H1 (cell line): ENCODE results near the gene SMARCD2. TPM values are rescaled to one million over a fixed set of nuclear protein-coding genes. Genes with fewer than 3 reads are reported as not detected.

Experiments
- CTCF ChIA-PET: fragments of 300-600 bp; sonication (Branson Sonifier 250); formaldehyde crosslinking; loops from one replicate; lab custom pipeline; 2021; ENCODE audit not compliant: partially characterized antibody; lab: Charles Lee
- POLR2A ChIA-PET: fragments of 300-600 bp; sonication (Branson Sonifier 250); formaldehyde crosslinking; loops from one replicate; lab custom pipeline; 2021; ENCODE audit warnings: inconsistent platforms; ENCODE audit not compliant: partially characterized antibody; lab: Charles Lee
- DNase-seq, 2 experiments: peaks; one replicate each; pipeline versions ENCODE4 v3.0.0 to v3.0.0-alpha.2; 2010 to 2022; ENCODE audit warnings: low spot score in 2 of 2, low read depth in 1 of 2, mixed read lengths in 1 of 2
- FAIRE-seq: peaks from 2 replicates; lab custom pipeline; 2011; peaks lifted over from hg19 to GRCh38; lab: Jason Lieb, UNC
- H2AFZ ChIP-seq: 2 replicates; pipeline ENCODE4 v1.8.1; 2012; ENCODE audit warnings: low read length, inconsistent platforms
- H2AK5ac ChIP-seq: 2 replicates; pipeline ENCODE4 v1.6.1; 2013; ENCODE audit warnings: low read depth, low read length
- H2BK120ac ChIP-seq: replicated peaks from 2 replicates; pipeline ENCODE3; 2013; ENCODE audit warnings: low read depth, low read length, inconsistent platforms
- H2BK12ac ChIP-seq: 2 replicates; pipeline ENCODE4 v1.6.1; 2013; ENCODE audit warnings: low read depth, low read length
- H2BK15ac ChIP-seq: 2 replicates; pipeline ENCODE4 v1.6.1; 2013; ENCODE audit warnings: low read length
- H2BK20ac ChIP-seq: 2 replicates; pipeline ENCODE4 v1.6.1; 2013; ENCODE audit warnings: low read length
- H2BK5ac ChIP-seq: 2 replicates; pipeline ENCODE4 v1.6.1; 2013; ENCODE audit warnings: low read depth, low read length
- H3K14ac ChIP-seq: 2 replicates; pipeline ENCODE4 v1.6.1; 2013; ENCODE audit warnings: inconsistent platforms; ENCODE audit not compliant: insufficient read length
- H3K18ac ChIP-seq: 2 replicates; pipeline ENCODE4 v1.6.1; 2013; ENCODE audit warnings: low read length; ENCODE audit errors: extremely low read depth
- H3K23ac ChIP-seq: 2 replicates; pipeline ENCODE4 v1.6.1; 2013; ENCODE audit warnings: inconsistent platforms; ENCODE audit not compliant: insufficient read length
- H3K23me2 ChIP-seq: 2 replicates; pipeline ENCODE4 v1.6.1; 2013; ENCODE audit warnings: low read depth, low read length
- H3K27ac ChIP-seq: 2 replicates; pipeline ENCODE4 v1.6.1; 2011; ENCODE audit warnings: low read depth, low read length, inconsistent platforms
- H3K27me3 ChIP-seq, 4 experiments: replicated peaks in 1 of 4; 1 replicate in 1 of 4; 2 replicates in 3 of 4; pipeline versions ENCODE4 v1.6.1 to v1.8.1; 2011 to 2013; ENCODE audit warnings: low read length in 3 of 4, mild to moderate bottlenecking in 3 of 4, inconsistent platforms in 2 of 4, mixed read lengths in 2 of 4, moderate library complexity in 1 of 4; ENCODE audit not compliant: control insufficient read depth in 3 of 4, insufficient read depth in 3 of 4; ENCODE audit errors: extremely low read depth in 1 of 4
- H3K36me3 ChIP-seq, 4 experiments: 2 replicates each; pipeline versions ENCODE4 v1.6.1 to v1.8.1; 2011 to 2013; ENCODE audit warnings: mild to moderate bottlenecking in 4 of 4, low read length in 3 of 4, moderate library complexity in 2 of 4, control low read depth in 1 of 4, inconsistent platforms in 1 of 4; ENCODE audit not compliant: insufficient read depth in 4 of 4, control insufficient read depth in 2 of 4
- H3K4ac ChIP-seq: replicated peaks from 2 replicates; pipeline ENCODE3; 2013; ENCODE audit warnings: low read length, low read depth, mixed read lengths, inconsistent platforms; ENCODE audit not compliant: insufficient read length
- H3K4me1 ChIP-seq, 4 experiments: replicated peaks in 1 of 4; 1 replicate in 1 of 4; 2 replicates in 3 of 4; pipeline versions ENCODE4 v1.6.1 to v1.8.1; 2011 to 2013; ENCODE audit warnings: low read length in 3 of 4, inconsistent platforms in 2 of 4, mixed read lengths in 1 of 4; ENCODE audit not compliant: insufficient read depth in 4 of 4, control insufficient read depth in 3 of 4
- H3K4me2 ChIP-seq, 2 experiments: 2 replicates each; pipeline versions ENCODE4 v1.6.1 to v1.8.1; 2011 to 2013; ENCODE audit warnings: low read depth in 2 of 2, low read length in 2 of 2, control low read depth in 1 of 2, inconsistent platforms in 1 of 2, mild to moderate bottlenecking in 1 of 2; ENCODE audit not compliant: insufficient read depth in 1 of 2
- H3K4me3 ChIP-seq, 4 experiments: fragments of 200-600, 300-600 bp in 1 of 4; sonication (generic), shearing (Covaris generic), sonication (Bioruptor Twin) in 1 of 4; 2 replicates each; pipeline versions ENCODE4 v1.5.1 to v1.8.1; 2011 to 2016; ENCODE audit warnings: low read length in 4 of 4, low read depth in 3 of 4, control low read depth in 2 of 4, inconsistent platforms in 2 of 4, mild to moderate bottlenecking in 2 of 4, mixed read lengths in 1 of 4, moderate library complexity in 1 of 4; ENCODE audit not compliant: insufficient read depth in 2 of 4; ENCODE audit errors: extremely low read depth in 1 of 4
- H3K56ac ChIP-seq: replicated peaks from 2 replicates; pipeline ENCODE3; 2013; ENCODE audit warnings: low read depth, mild to moderate bottlenecking, mixed read lengths, low read length, inconsistent platforms; ENCODE audit not compliant: insufficient read length
- H3K79me1 ChIP-seq: 2 replicates; pipeline ENCODE4 v1.6.1; 2013; ENCODE audit warnings: low read depth, low read length, control low read depth
- H3K79me2 ChIP-seq, 2 experiments: 2 replicates each; pipeline versions ENCODE4 v1.6.1 to v1.8.1; 2012 to 2013; ENCODE audit warnings: low read length in 2 of 2, mild to moderate bottlenecking in 2 of 2, inconsistent platforms in 1 of 2; ENCODE audit not compliant: insufficient read depth in 2 of 2, control insufficient read depth in 1 of 2
- H3K9ac ChIP-seq, 4 experiments: replicated peaks in 1 of 4; 1 replicate in 1 of 4; 2 replicates in 3 of 4; pipeline versions ENCODE4 v1.6.1 to v1.8.1; 2011 to 2013; ENCODE audit warnings: low read depth in 3 of 4, low read length in 3 of 4, control low read depth in 2 of 4, mild to moderate bottlenecking in 2 of 4, moderate library complexity in 2 of 4, inconsistent platforms in 1 of 4; ENCODE audit errors: extremely low read depth in 1 of 4
- H3K9me3 ChIP-seq, 2 experiments: 2 replicates each; pipeline versions ENCODE4 v1.6.1 to v1.8.1; 2012 to 2013; ENCODE audit warnings: mild to moderate bottlenecking in 2 of 2, moderate library complexity in 2 of 2, control low read depth in 1 of 2, inconsistent platforms in 1 of 2, low read depth in 1 of 2, low read length in 1 of 2, mixed read lengths in 1 of 2; ENCODE audit not compliant: insufficient read depth in 2 of 2
- H4K20me1 ChIP-seq, 2 experiments: replicated peaks in 1 of 2; 2 replicates each; pipeline versions ENCODE3 to v1.8.1; 2011 to 2013; ENCODE audit warnings: inconsistent platforms in 2 of 2, low read length in 2 of 2, mild to moderate bottlenecking in 1 of 2; ENCODE audit not compliant: insufficient read depth in 2 of 2, control insufficient read depth in 1 of 2
- H4K5ac ChIP-seq: 2 replicates; pipeline ENCODE4 v1.6.1; 2013; ENCODE audit warnings: low read length, low read depth, mixed read lengths, inconsistent platforms; ENCODE audit not compliant: insufficient read length
- H4K8ac ChIP-seq: 2 replicates; pipeline ENCODE4 v1.8.0; 2013; ENCODE audit warnings: mild to moderate bottlenecking, moderate library complexity, low read length, inconsistent platforms; ENCODE audit not compliant: insufficient read depth; ENCODE audit errors: extremely low read depth
- H4K91ac ChIP-seq: replicated peaks from 2 replicates; pipeline ENCODE3; 2013; ENCODE audit warnings: low read length, mixed read lengths, inconsistent platforms; ENCODE audit not compliant: insufficient read length
- BCL11A ChIP-seq, 2 experiments: IDR thresholded peaks; one replicate each; pipeline ENCODE4 v1.6.1; 2011; ENCODE audit warnings: low read depth in 2 of 2, low read length in 2 of 2, mild to moderate bottlenecking in 2 of 2
- CHD1 ChIP-seq: IDR thresholded peaks from 2 replicates; pipeline ENCODE4 v1.6.1; 2012; ENCODE audit warnings: low read depth, low read length, improper control_type of control experiment
- HDAC6 ChIP-seq: IDR thresholded peaks from one replicate; pipeline ENCODE4 v1.7.1; 2012; ENCODE audit warnings: low read depth, mild to moderate bottlenecking, inconsistent platforms, low read length, moderate library complexity
- KDM1A ChIP-seq: fragments of 200-600, 300-600 bp; sonication (generic); IDR thresholded peaks from 2 replicates; pipeline ENCODE4 v1.7.1; 2016; ENCODE audit warnings: mild to moderate bottlenecking, low read length, borderline replicate concordance
- KDM4A ChIP-seq: IDR thresholded peaks from one replicate; pipeline ENCODE4 v1.7.1; 2012; ENCODE audit warnings: low read depth, mild to moderate bottlenecking, moderate library complexity, low read length, inconsistent platforms; ENCODE audit not compliant: severe bottlenecking
- MAFK ChIP-seq: IDR thresholded peaks from 2 replicates; pipeline ENCODE4 v1.6.1; 2012; ENCODE audit warnings: low read depth, mild to moderate bottlenecking, improper control_type of control experiment, low read length
- RNF2 ChIP-seq: fragments of 200-900, 300-1000 bp; sonication (generic); IDR thresholded peaks from 2 replicates; pipeline ENCODE4 v1.7.1; 2016; ENCODE audit warnings: borderline replicate concordance, low read depth, mild to moderate bottlenecking, antibody characterized with exemption, low read length; ENCODE audit not compliant: poor library complexity, severe bottlenecking; ENCODE audit errors: missing control alignments
- SIN3A ChIP-seq, 2 experiments: IDR thresholded peaks in 1 of 2; conservative IDR thresholded peaks in 1 of 2; 2 replicates each; pipeline ENCODE4 v1.6.1; 2011 to 2012; ENCODE audit warnings: low read length in 2 of 2, improper control_type of control experiment in 1 of 2, low read depth in 1 of 2, mild to moderate bottlenecking in 1 of 2
- TAF1 ChIP-seq: IDR thresholded peaks from 2 replicates; pipeline ENCODE4 v1.6.1; 2011; ENCODE audit warnings: mild to moderate bottlenecking, low read depth, low read length
- WGBS, 2 experiments: shearing (Covaris generic) in 1 of 2; methylation state at CpG; one replicate each; pipeline versions ENCODE4 v1.1.6 to v1.1.7; 2013 to 2015; ENCODE audit warnings: low lambda C conversion rate in 2 of 2, mixed read lengths in 2 of 2, inconsistent platforms in 1 of 2, low coverage in 1 of 2, missing lambda C conversion rate in 1 of 2; ENCODE audit not compliant: insufficient replicate concordance in 2 of 2, insufficient coverage in 1 of 2, insufficient read length in 1 of 2; ENCODE audit errors: extremely low coverage in 1 of 2, missing lambda C conversion rate in 1 of 2; 5-methylcytosine and 5-hydroxymethylcytosine counted together
- polyA plus RNA-seq, 7 experiments: library from polyadenylated mRNA; depleted of rRNA in 3 of 7; stranded (reverse) in 5 of 7; unstranded in 2 of 7; fragments of >200 nt in 5 of 7; fragments of 200-250 nt in 2 of 7; gene quantifications; 1 replicate in 5 of 7; 2 replicates in 1 of 7; 4 replicates in 1 of 7; pipeline versions ENCODE4 v1.2.1 to v1.2.3, GENCODE V29; 2011 to 2013; ENCODE audit warnings: missing spikeins in 2 of 7, mixed read lengths in 2 of 7
- total RNA-seq: library from RNA; stranded (reverse); fragmentation: NEBNext Ultra II Directional; extraction: Animal tissue kit (Norgen Biotek cat#: 25700); gene quantifications from 2 replicates; pipeline ENCODE4 v1.2.1, GENCODE V29; 2021

The SMARCD2 gene
- total and polyA plus RNA-seq, 2 of the 8 experiments (the other 6 are each of a cell fraction or from before 2014, with no cell fraction given) = 90.0 to 92.2 TPM

DNA sequence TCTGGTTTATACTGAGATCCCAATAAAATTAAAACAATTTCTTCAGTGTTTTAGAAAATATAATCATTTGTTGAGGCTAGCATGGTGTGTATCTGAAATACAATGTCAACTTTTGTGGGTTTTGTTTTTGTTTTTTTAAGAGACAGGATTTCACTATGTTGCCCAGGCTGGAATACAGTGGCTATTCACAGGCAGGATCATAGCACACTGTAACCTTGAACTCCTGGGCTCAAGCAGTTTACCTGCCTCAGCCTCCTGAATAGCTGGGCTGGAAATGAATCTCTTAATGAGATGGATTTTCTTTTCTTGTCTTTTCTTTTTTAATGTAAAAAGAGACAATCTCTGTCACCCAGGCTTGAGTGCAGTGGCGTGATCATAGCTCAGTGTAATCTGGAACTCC is 56.4 kb downstream of the SMARCD2 start:
- H2BK120ac ChIP-seq = no peak overlapping the region
- H2BK15ac ChIP-seq = no peak overlapping the region
- H2BK5ac ChIP-seq = no peak overlapping the region
- no peak overlapping the region for H3K27ac ChIP-seq
- no peak overlapping the region for H4K8ac ChIP-seq
- TF ChIP-seq HDAC6 (no peak), SIN3A (conservative IDR thresholded peaks at IDR 0.05 in 1 of 2, IDR thresholded peaks at IDR 0.05 in 1 of 2; ENCODE audit: low read depth in 1 of 2, low read length in 2 of 2) (no peak), TAF1 (no peak), CHD1 (no peak), RNF2 (no peak), KDM1A (no peak), BCL11A (IDR thresholded peaks at IDR 0.05; ENCODE audit: low read depth in 2 of 2, low read length in 2 of 2) (no peak), KDM4A (no peak), MAFK (no peak)
- H4K91ac ChIP-seq = no peak overlapping the region
- H3K23ac ChIP-seq = no peak overlapping the region
- H2AFZ ChIP-seq = no peak overlapping the region
- peaks cover 8 to 56% (median 39%) of the 10 kb centered on the region in 4 experiments for H3K36me3 ChIP-seq
- H3K4me3 ChIP-seq = no peak overlapping the region
- H2AK5ac ChIP-seq = no peak overlapping the region
- DNase-seq (no peak), FAIRE-seq (no peak)
- H3K4me1 ChIP-seq = no peaks in the 10 kb centered on the region
- no peak overlapping the region for H3K18ac ChIP-seq
- POLR2A ChIA-PET = interaction anchor here (0.9 to 24.4 kb wide), 4 partner anchors 12 to 39 kb away, joined by 3 to 481 read pairs (median 53); partner anchors contain the start of genes CCDC47, DDX42, FTSJ3 and PSMC5
- peaks cover 4% of the 10 kb centered on the region; the same call in 1 of the 2 replicates for H3K79me1 ChIP-seq
- no peak overlapping the region for H4K5ac ChIP-seq
- no peak overlapping the region for H3K4ac ChIP-seq
- CTCF ChIA-PET = no interaction called here
- H3K9me3 ChIP-seq = no peaks in the 10 kb centered on the region
- no peak overlapping the region for H3K14ac ChIP-seq
- no peak overlapping the region for H2BK12ac ChIP-seq
- no peak overlapping the region for H2BK20ac ChIP-seq
- H3K9ac ChIP-seq = no peak overlapping the region
- no peak overlapping the region for H3K56ac ChIP-seq
- WGBS, 2 experiments = 79% methylated on average over 1 of the region's 1 CpG; no CpG with 5 or more reads in 1 of the 2 experiments
- no peaks in the 10 kb centered on the region for H3K27me3 ChIP-seq
- peaks cover 9 to 13% of the 10 kb centered on the region in 2 experiments for H4K20me1 ChIP-seq
- no peak overlapping the region for H3K4me2 ChIP-seq
- H3K23me2 ChIP-seq = no peaks in the 10 kb centered on the region; the same call in 1 of the 2 replicates
- peaks cover 9 to 72% of the 10 kb centered on the region in 2 experiments for H3K79me2 ChIP-seq
